MM.1S (cell line): ENCODE results near the gene NDFIP1.

Source experiments
- EZH2phosphoT487 ChIP-seq: fragments of 300-600 bp; sonication (generic); IDR thresholded peaks from 2 replicates; pipeline ENCODE4 v1.6.1; 2018; ENCODE audit warnings: antibody characterized with exemption, low read length
- TF ChIP-seq, protein P1 (sequence below): fragments of 300-600 bp; sonication (generic); IDR thresholded peaks from 2 replicates; pipeline ENCODE4 v1.5.1; 2016; ENCODE audit warnings: antibody characterized with exemption, low read length, mixed read lengths

GRCh38 chr5:142078706-142079105 lies 29.9 kb upstream of the NDFIP1 start:
- TF ChIP-seq, protein P1, sequence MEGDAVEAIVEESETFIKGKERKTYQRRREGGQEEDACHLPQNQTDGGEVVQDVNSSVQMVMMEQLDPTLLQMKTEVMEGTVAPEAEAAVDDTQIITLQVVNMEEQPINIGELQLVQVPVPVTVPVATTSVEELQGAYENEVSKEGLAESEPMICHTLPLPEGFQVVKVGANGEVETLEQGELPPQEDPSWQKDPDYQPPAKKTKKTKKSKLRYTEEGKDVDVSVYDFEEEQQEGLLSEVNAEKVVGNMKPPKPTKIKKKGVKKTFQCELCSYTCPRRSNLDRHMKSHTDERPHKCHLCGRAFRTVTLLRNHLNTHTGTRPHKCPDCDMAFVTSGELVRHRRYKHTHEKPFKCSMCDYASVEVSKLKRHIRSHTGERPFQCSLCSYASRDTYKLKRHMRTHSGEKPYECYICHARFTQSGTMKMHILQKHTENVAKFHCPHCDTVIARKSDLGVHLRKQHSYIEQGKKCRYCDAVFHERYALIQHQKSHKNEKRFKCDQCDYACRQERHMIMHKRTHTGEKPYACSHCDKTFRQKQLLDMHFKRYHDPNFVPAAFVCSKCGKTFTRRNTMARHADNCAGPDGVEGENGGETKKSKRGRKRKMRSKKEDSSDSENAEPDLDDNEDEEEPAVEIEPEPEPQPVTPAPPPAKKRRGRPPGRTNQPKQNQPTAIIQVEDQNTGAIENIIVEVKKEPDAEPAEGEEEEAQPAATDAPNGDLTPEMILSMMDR, result no peak
- TF ChIP-seq EZH2phosphoT487, result no peak
